Measurements from ENCODE around the gene LAPTM5. TPM values are rescaled to one million over a fixed set of nuclear protein-coding genes. Genes with fewer than 3 reads are reported as not detected.

LAPTM5 gene
- total RNA-seq, 1 experiment from 2014 or later = 0.15 TPM

GRCh38 chr1:30689901-30690645, 67.5 kb downstream of the LAPTM5 start:
- H3K9ac ChIP-seq (ENCODE audit: extremely low read depth, insufficient read length, low read length) = no peak overlapping the region

More at GRCh38 chr1:30689901-30690645, 67.5 kb downstream of the LAPTM5 start:
- no peak overlapping the region for H2BK12ac ChIP-seq (ENCODE audit: insufficient read length, low read depth, low read length)
- Mint-ChIP-seq H3K9me3 (no peaks in the 10 kb centered on the region), H3K36me3 (ENCODE audit: insufficient read depth in 1 of 3, low read depth in 3 of 3) (no peaks in the 10 kb centered on the region), H3K27me3 (ENCODE audit: low read depth) (peaks cover 11% of the 10 kb centered on the region), H3K27ac (0 out of 7 replicates have a peak overlapping the region, but pooled peaks of 1 of the 3 experiments have one; percentile 2), H3K4me1 (peaks cover 23 to 57% of the 10 kb centered on the region in 2 experiments), H3K4me3 (no peak overlapping the region)
- no peak overlapping the region for H4K5ac ChIP-seq (ENCODE audit: insufficient read length, low read depth, low read length)
- no peak overlapping the region for H3K18ac ChIP-seq (ENCODE audit: insufficient read length, low read depth, low read length)
- H2BK5ac ChIP-seq (ENCODE audit: insufficient read length, low read length) = no peak overlapping the region
- H3K4me2 ChIP-seq (ENCODE audit: insufficient read depth, insufficient read length, low read length) = no peak overlapping the region
- H3K9me3 ChIP-seq (ENCODE audit: control insufficient read depth, low read depth, low read length) = no peaks in the 10 kb centered on the region
- H3K23ac ChIP-seq (ENCODE audit: insufficient read length, low read depth, low read length) = no peak overlapping the region
- no peak overlapping the region for H3K27ac ChIP-seq (ENCODE audit: insufficient read length, low read depth, low read length)
- no peak overlapping the region for H4K8ac ChIP-seq (replicated peaks; ENCODE audit: insufficient read length, low read depth, low read length)
- H3K79me1 ChIP-seq (ENCODE audit: insufficient read depth, low read depth, low read length, poor library complexity, severe bottlenecking) = no peaks in the 10 kb centered on the region
- no CpG with 5 or more reads among the region's 7 CpGs for WGBS (ENCODE audit: extremely low coverage, insufficient read length, low lambda C conversion rate)
- no peaks in the 10 kb centered on the region for H4K20me1 ChIP-seq (ENCODE audit: control insufficient read depth, insufficient read depth, insufficient read length)
- no peaks in the 10 kb centered on the region for H3K27me3 ChIP-seq (ENCODE audit: insufficient read depth, low read length)
- no peak overlapping the region for H2BK20ac ChIP-seq (ENCODE audit: low read depth, low read length, poor library complexity, severe bottlenecking)
- peaks cover 14% of the 10 kb centered on the region for H3K4me1 ChIP-seq (ENCODE audit: insufficient read depth, low read length)
- no peak overlapping the region for H2BK15ac ChIP-seq (ENCODE audit: low read depth, low read length)
- no peak overlapping the region for H3K4ac ChIP-seq (ENCODE audit: low read depth, low read length)
- no peak overlapping the region for H2AK5ac ChIP-seq (ENCODE audit: insufficient read length, low read length)
- no peak overlapping the region for H3K56ac ChIP-seq (ENCODE audit: insufficient read length, low read depth, low read length)
- TF ChIP-seq CTCF (conservative IDR thresholded peaks at IDR 0.05) = no peak
- no peak overlapping the region for H3K14ac ChIP-seq (ENCODE audit: insufficient read depth, low read length)
- H3T11ph ChIP-seq (ENCODE audit: low read length) = no peak overlapping the region
- H2BK120ac ChIP-seq (ENCODE audit: low read depth, low read length, poor library complexity, severe bottlenecking) = no peak overlapping the region
- no peak overlapping the region for H4K91ac ChIP-seq (ENCODE audit: insufficient read length, low read depth, low read length)
- no peaks in the 10 kb centered on the region for H3K79me2 ChIP-seq (ENCODE audit: insufficient read depth, low read length)
- H3K23me2 ChIP-seq (ENCODE audit: insufficient read length, low read depth, low read length, poor library complexity, severe bottlenecking) = no peaks in the 10 kb centered on the region
- no peak for DNase-seq
- H2AFZ ChIP-seq (ENCODE audit: low read length) = no peak overlapping the region
